Gastroesophageal sphincter (tissue), 4 donors: ENCODE data around the gene SLC9A5. TPM values are rescaled to one million over a fixed set of nuclear protein-coding genes. Genes with fewer than 3 reads are reported as not detected.

Experiments used
- ATAC-seq: fragments of 150-250 bp; one replicate; pipeline ENCODE4 v1.9.1; 2016; ENCODE audit warnings: mild to moderate bottlenecking, moderate library complexity
- H3K27ac ChIP-seq, 4 donors: fragments of 200-600 bp; sonication (generic) in 3 of 4; 1 replicate in 3 of 4; 2 replicates in 1 of 4; pipeline ENCODE4 v1.5.1; 2016 to 2019
- H3K27me3 ChIP-seq: fragments of 200-600 bp; sonication (generic); one replicate; pipeline ENCODE4 v1.5.1; 2019
- H3K36me3 ChIP-seq, 2 donors: fragments of 200-600 bp; sonication (generic); one replicate each; pipeline ENCODE4 v1.5.1; 2019; ENCODE audit warnings: control low read depth in 1 of 2
- H3K4me1 ChIP-seq, 3 donors: fragments of 200-600 bp; sonication (generic); 1 replicate in 2 of 3; 2 replicates in 1 of 3; pipeline ENCODE4 v1.5.1; 2016 to 2019; ENCODE audit warnings: control low read depth in 2 of 3
- H3K4me3 ChIP-seq, 2 donors: fragments of 200-600 bp; sonication (generic); one replicate each; pipeline ENCODE4 v1.5.1; 2019; ENCODE audit warnings: mild to moderate bottlenecking in 1 of 2, moderate library complexity in 1 of 2
- H3K9me3 ChIP-seq, 3 donors: fragments of 200-600 bp; sonication (generic); one replicate each; pipeline ENCODE4 v1.5.1; 2017 to 2019; ENCODE audit warnings: control low read depth in 2 of 3
- EP300 ChIP-seq: sonication (generic); formaldehyde crosslinking; IDR thresholded peaks from one replicate; pipeline ENCODE4 v1.6.1; 2017; ENCODE audit warnings: antibody characterized with exemption, mild to moderate bottlenecking
- POLR2A ChIP-seq, 2 donors: fragments of 450-650 bp; IDR thresholded peaks; one replicate each; pipeline ENCODE4 v1.6.1; 2017; ENCODE audit warnings: antibody characterized with exemption in 2 of 2, mild to moderate bottlenecking in 2 of 2, moderate library complexity in 1 of 2
- POLR2AphosphoS5 ChIP-seq: sonication (generic); formaldehyde crosslinking; IDR thresholded peaks from one replicate; pipeline ENCODE4 v1.6.1; 2017; ENCODE audit warnings: antibody characterized with exemption
- WGBS, 2 donors: methylation state at CpG; one replicate each; pipeline ENCODE4 v1.1.5; 2018; ENCODE audit warnings: low coverage in 1 of 2; 5-methylcytosine and 5-hydroxymethylcytosine counted together
- total RNA-seq, 4 donors: library from RNA; depleted of rRNA; stranded (reverse); fragments of >200 nt; gene quantifications; one replicate each; pipeline ENCODE4 v1.1.0, GENCODE V29; 2016
- TF ChIP-seq, protein P1 (sequence below), 4 experiments: fragments of 200-600 bp in 2 of 4; fragments of 450-650 bp in 2 of 4; sonication (generic) in 1 of 4; IDR thresholded peaks; one replicate each; pipeline ENCODE4 v1.5.1; 2017 to 2019; ENCODE audit warnings: antibody characterized with exemption in 4 of 4, mild to moderate bottlenecking in 2 of 4, moderate library complexity in 2 of 4

Gene SLC9A5
- total RNA-seq, 4 donors from 2014 or later: 0.13 to 0.93 (median 0.21) TPM

DNA sequence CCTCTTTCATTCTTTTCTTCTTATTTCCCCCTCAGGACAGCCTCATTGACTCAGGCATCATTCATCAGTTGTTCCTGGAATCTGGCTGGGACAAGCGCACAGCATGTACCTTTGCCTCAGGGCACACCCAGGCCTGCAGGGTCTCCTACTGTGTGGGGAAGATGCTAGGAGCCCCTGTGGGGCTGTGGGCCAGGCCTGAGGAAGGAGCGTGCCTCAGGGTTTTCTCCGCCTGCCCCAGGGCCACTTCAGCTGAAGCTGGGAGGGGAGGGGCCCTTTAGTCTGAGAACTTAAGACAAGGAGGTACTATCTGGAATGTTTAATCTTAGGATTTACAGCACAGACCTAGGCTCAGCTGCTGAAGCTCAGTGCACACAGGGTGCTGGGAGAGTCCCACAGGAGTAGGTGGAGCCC, 41.9 kb upstream of the SLC9A5 start:
- H3K9me3 ChIP-seq: no peaks in the 10 kb centered on the region
- H3K4me3 ChIP-seq: no peak overlapping the region
- WGBS, 2 donors: no CpG with 5 or more reads among the region's 3 CpGs
- no peak for ATAC-seq
- no peak overlapping the region for H3K27ac ChIP-seq
- TF ChIP-seq, protein P1, sequence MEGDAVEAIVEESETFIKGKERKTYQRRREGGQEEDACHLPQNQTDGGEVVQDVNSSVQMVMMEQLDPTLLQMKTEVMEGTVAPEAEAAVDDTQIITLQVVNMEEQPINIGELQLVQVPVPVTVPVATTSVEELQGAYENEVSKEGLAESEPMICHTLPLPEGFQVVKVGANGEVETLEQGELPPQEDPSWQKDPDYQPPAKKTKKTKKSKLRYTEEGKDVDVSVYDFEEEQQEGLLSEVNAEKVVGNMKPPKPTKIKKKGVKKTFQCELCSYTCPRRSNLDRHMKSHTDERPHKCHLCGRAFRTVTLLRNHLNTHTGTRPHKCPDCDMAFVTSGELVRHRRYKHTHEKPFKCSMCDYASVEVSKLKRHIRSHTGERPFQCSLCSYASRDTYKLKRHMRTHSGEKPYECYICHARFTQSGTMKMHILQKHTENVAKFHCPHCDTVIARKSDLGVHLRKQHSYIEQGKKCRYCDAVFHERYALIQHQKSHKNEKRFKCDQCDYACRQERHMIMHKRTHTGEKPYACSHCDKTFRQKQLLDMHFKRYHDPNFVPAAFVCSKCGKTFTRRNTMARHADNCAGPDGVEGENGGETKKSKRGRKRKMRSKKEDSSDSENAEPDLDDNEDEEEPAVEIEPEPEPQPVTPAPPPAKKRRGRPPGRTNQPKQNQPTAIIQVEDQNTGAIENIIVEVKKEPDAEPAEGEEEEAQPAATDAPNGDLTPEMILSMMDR (IDR thresholded peaks at IDR 0.05): no peak
- no peak for TF ChIP-seq POLR2AphosphoS5
- no peak for TF ChIP-seq POLR2A (IDR thresholded peaks at IDR 0.05)
- no peak for TF ChIP-seq EP300
- no peaks in the 10 kb centered on the region for H3K27me3 ChIP-seq
- no peaks in the 10 kb centered on the region for H3K4me1 ChIP-seq
- peaks cover 0 to 65% of the 10 kb centered on the region in 2 donors for H3K36me3 ChIP-seq

DNA sequence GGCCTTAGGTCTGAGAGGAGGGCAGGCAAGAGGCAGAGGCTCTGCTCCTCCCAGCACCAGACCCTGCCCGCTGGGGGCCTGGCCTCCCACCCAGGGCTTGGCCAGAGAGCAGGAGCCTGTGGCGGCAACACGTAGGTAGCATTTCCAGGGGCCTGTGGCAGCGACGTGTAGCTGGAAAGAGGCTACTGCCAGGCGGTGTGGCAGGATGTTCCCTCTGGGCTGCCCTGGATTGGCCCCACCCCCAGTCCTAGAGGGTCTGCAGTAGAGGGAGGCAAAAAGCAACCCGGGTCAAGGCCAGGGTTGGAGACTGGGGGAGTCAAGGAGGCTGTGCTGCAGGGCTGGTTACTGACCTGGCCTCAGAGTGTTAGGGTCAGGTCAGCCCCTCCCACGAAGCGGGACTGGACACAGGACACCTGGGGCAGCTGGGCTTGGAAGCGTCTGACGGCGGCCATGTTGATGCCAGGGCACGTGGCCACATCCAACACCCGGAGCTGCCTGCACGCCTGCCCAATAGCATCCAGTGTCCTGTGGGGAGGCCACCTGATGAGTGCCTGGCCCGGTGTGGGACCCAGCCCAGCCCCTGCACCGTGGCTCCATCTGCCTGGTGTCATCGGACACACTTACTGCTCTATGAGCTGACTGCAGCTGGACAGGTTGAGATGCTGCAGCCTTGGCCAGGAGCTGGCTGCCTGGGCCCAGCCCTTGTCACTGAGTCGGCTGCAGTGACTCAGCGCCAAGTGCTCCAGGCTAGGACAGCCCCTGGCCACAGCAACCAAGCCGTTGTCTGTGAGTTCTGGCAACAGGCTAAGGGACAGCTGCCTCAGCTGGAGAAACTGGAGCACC, 41.3 kb upstream of the SLC9A5 start:
- no peak for ATAC-seq
- TF ChIP-seq, protein P1 (IDR thresholded peaks at IDR 0.05): no peak
- TF ChIP-seq POLR2A (IDR thresholded peaks at IDR 0.05): peak in 1 of 2 donors; percentile 13
- Histone ChIP-seq H3K4me1 (no peaks in the 10 kb centered on the region), H3K36me3 (peaks cover 0 to 58% of the 10 kb centered on the region in 2 donors), H3K27me3 (no peaks in the 10 kb centered on the region), H3K4me3 (no peak overlapping the region), H3K27ac (no peak overlapping the region), H3K9me3 (no peaks in the 10 kb centered on the region)
- 33% methylated on average over 1 of the region's 21 CpGs; no CpG with 5 or more reads in 1 of the 2 donors for WGBS, 2 donors

DNA sequence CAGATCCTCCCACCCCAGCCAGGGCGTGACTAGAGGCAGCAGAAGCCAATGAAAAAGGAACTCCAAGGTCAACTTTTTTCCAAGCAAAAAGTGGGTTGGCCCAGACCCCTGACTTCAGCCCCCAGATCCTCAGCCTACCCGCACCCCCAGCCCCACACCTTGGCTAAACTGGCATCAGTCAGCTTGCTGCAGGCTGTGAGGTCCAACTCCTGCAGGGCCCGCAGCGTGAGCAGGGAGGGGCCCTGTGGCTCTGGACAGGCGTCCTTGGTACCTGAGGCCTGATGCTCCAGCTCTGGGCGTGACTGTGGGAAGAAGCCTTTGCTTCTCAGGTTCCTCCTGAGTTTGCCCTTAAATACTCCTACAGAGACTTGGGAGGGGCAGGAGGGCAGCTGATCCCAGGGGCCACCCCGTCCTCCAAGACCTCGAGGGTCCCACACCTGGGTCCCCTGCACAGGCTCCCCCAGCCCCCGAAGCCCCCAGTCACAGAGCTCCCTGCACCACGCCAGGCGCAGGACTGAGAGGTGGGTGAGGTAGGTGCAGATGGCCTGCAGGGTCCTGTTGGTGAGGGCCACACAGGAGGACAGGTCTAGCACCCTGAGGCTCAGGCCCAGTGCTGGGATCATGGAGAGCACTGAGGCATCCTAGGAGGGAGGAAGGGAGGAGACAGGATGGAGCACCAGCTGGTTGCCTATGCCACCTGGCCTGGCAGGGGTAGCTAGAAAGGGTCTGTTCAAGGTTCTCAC, 40.5 kb upstream of the SLC9A5 start:
- no peaks in the 10 kb centered on the region for H3K27me3 ChIP-seq
- H3K4me3 ChIP-seq: no peak overlapping the region
- ATAC-seq: no peak
- TF ChIP-seq POLR2AphosphoS5 (no peak), EP300 (no peak), POLR2A (IDR thresholded peaks at IDR 0.05) (no peak)
- TF ChIP-seq, protein P1 (IDR thresholded peaks at IDR 0.05): no peak
- peaks cover 0 to 54% of the 10 kb centered on the region in 2 donors for H3K36me3 ChIP-seq
- WGBS, 2 donors: no CpG with 5 or more reads among the region's 11 CpGs
- no peaks in the 10 kb centered on the region for H3K4me1 ChIP-seq
- no peak overlapping the region for H3K27ac ChIP-seq
- no peaks in the 10 kb centered on the region for H3K9me3 ChIP-seq

DNA sequence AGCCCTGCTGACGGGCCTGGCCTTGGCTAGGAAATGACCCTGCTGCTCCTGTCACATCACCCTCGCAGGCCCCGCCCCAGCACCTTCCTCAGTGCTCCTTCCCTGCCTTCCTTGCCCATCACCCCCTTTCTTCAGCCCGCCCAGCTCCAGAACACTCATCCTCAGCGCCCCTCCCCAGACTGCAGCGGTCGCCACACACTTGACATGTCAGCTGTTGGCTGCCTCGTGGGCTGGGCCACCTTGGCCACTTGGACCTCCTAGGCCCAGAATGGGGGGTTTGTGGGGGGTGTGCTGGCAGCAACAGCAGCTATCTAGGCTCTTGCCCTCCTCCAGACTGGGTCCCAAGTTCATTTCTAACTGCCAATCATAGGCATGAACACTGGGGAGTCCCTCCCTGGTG, 39.2 kb upstream of the SLC9A5 start:
- Histone ChIP-seq H3K36me3 (peaks cover 0 to 49% of the 10 kb centered on the region in 2 donors), H3K27me3 (no peaks in the 10 kb centered on the region), H3K27ac (no peak overlapping the region), H3K9me3 (no peaks in the 10 kb centered on the region), H3K4me3 (no peak overlapping the region), H3K4me1 (no peaks in the 10 kb centered on the region)
- TF ChIP-seq POLR2A (IDR thresholded peaks at IDR 0.05): no peak
- TF ChIP-seq, protein P1 (IDR thresholded peaks at IDR 0.05): no peak
- no peak for TF ChIP-seq EP300
- TF ChIP-seq POLR2AphosphoS5: no peak
- WGBS, 2 donors: 73 to 100% methylated on average over 1 to 2 of the region's 8 CpGs
- no peak for ATAC-seq
